Ishikawa (cell line): ENCODE results near the gene DCLK1.

ENCODE experiments used
- CEBPB ChIP-seq: IDR thresholded peaks from 2 replicates; pipeline ENCODE4 v1.6.1; 2012
- EGR1 ChIP-seq: IDR thresholded peaks from 2 replicates; pipeline ENCODE4 v1.6.1; 2012
- EP300 ChIP-seq: IDR thresholded peaks from 2 replicates; pipeline ENCODE4 v1.6.1; 2012; ENCODE audit warnings: borderline replicate concordance
- FOXM1 ChIP-seq: IDR thresholded peaks from 2 replicates; pipeline ENCODE4 v1.6.1; 2012; ENCODE audit warnings: low read depth, borderline replicate concordance
- MAX ChIP-seq: IDR thresholded peaks from 2 replicates; pipeline ENCODE4 v1.6.1; 2012
- RAD21 ChIP-seq: IDR thresholded peaks from 2 replicates; pipeline ENCODE4 v1.6.1; 2012; ENCODE audit warnings: low read depth
- REST ChIP-seq: IDR thresholded peaks from 2 replicates; pipeline ENCODE4 v1.6.1; 2012; ENCODE audit warnings: low read depth, mild to moderate bottlenecking
- YY1 ChIP-seq: IDR thresholded peaks from 2 replicates; pipeline ENCODE4 v1.6.1; 2012; ENCODE audit warnings: low read depth
- ZBTB7A ChIP-seq: IDR thresholded peaks from 2 replicates; pipeline ENCODE4 v1.6.1; 2012; ENCODE audit warnings: low read depth

DNA sequence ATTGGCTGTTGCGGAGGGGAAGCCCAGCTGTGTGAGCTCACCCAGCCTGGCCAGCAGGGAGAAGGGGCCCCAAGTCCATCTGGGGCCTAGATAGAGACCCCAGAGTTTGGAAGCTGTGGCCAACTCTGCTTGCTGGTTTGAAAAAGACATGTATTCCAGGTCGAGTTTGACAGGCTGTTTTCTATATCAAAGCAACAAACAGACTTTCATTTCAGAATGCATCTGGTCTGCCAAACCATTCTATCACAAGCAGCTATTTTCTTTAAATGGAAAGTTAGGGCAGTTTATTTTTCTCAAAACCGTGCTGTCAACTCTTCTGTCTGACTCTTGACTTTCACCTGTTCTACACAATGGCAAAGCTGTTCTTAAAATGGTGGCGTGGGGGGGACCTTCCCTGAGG, 185.8 kb downstream of the DCLK1 start:
- TF ChIP-seq MAX (no peak), EP300 (no peak), REST (no peak), RAD21 (no peak), ZBTB7A (no peak), YY1 (no peak), CEBPB (no peak), FOXM1 (no peak), EGR1 (no peak)
